GM12878 (cell line): ENCODE data around the gene BRME1. TPM values are rescaled to one million over a fixed set of nuclear protein-coding genes. Genes with fewer than 3 reads are reported as not detected.

ENCODE experiments used
- ATAC-seq: fragments of 200-7000 bp; cut with Tn5 transposase; 3 replicates; pipeline ENCODE4 v1.9.1; 2020; ENCODE audit warnings: mild to moderate bottlenecking, moderate library complexity
- BruUV-seq: library from RNA; stranded (reverse); fragments of 400-500 nt; replicated peaks from 2 replicates; lab custom pipeline; 2021; lab: Mats Ljungman, UMichigan
- CTCF ChIA-PET: fragments of 300-600 bp; sonication (Branson Sonifier 250); formaldehyde crosslinking; extraction: SDS; loops from one replicate; lab custom pipeline; 2021; ENCODE audit warnings: inconsistent platforms; lab: Yijun Ruan, JAX
- POLR2A ChIA-PET: fragments of 350-600 bp; formaldehyde crosslinking; extraction: SDS; loops from one replicate; lab custom pipeline; 2021; ENCODE audit warnings: inconsistent platforms; lab: Charles Lee
- RAD21 ChIA-PET: fragments of 300-600 bp; sonication (Branson Sonifier 250); formaldehyde crosslinking; loops from one replicate; lab custom pipeline; 2023; ENCODE audit warnings: antibody characterized with exemption; ENCODE audit not compliant: unreplicated experiment; lab: Charles Lee
- SMC1A ChIA-PET: fragments of 300-600 bp; sonication (Branson Sonifier 250); formaldehyde crosslinking; loops from one replicate; lab custom pipeline; 2023; ENCODE audit not compliant: unreplicated experiment, uncharacterized antibody; lab: Charles Lee
- DNase-seq: peaks from one replicate; pipeline ENCODE4 v3.0.0-alpha.2; 2011; ENCODE audit warnings: low read depth, low spot score
- FAIRE-seq: peaks from 3 replicates; lab custom pipeline; 2011; peaks lifted over from hg19 to GRCh38; lab: Jason Lieb, UNC
- H2AFZ ChIP-seq: 2 replicates; pipeline ENCODE4 v1.6.0; 2011; ENCODE audit warnings: low read depth, low read length, control low read depth; ENCODE audit not compliant: control insufficient read depth
- H3K27ac ChIP-seq: 2 replicates; pipeline ENCODE4 v1.5.1; 2011; ENCODE audit warnings: control low read depth; ENCODE audit not compliant: control insufficient read depth, insufficient read depth
- H3K27me3 ChIP-seq, 2 experiments: replicated peaks in 1 of 2; 2 replicates each; pipeline versions ENCODE4 v1.6.0 to v1.6.1; 2011; ENCODE audit warnings: low read length in 1 of 2; ENCODE audit not compliant: control insufficient read depth in 2 of 2, insufficient read depth in 2 of 2
- H3K36me3 ChIP-seq, 2 experiments: 2 replicates each; pipeline ENCODE4 v1.5.1; 2011; ENCODE audit warnings: low read length in 1 of 2; ENCODE audit not compliant: control insufficient read depth in 2 of 2, insufficient read depth in 2 of 2
- H3K4me1 ChIP-seq: 2 replicates; pipeline ENCODE4 v1.6.1; 2011; ENCODE audit warnings: mild to moderate bottlenecking, low read length, moderate library complexity, mixed read lengths; ENCODE audit not compliant: control insufficient read depth, insufficient read depth
- H3K4me2 ChIP-seq: 2 replicates; pipeline ENCODE4 v1.6.0; 2011; ENCODE audit warnings: control low read depth; ENCODE audit not compliant: control insufficient read depth, insufficient read depth
- H3K4me3 ChIP-seq: fragments of 200-600 bp; sonication (generic); 2 replicates; pipeline ENCODE4 v1.5.1; 2016
- H3K79me2 ChIP-seq: 2 replicates; pipeline ENCODE4 v1.6.0; 2011; ENCODE audit warnings: low read length; ENCODE audit not compliant: control insufficient read depth, insufficient read depth
- H3K9ac ChIP-seq: 2 replicates; pipeline ENCODE4 v1.8.0; 2011; ENCODE audit warnings: low read length, control low read depth, mixed read lengths; ENCODE audit not compliant: control insufficient read depth, insufficient read depth
- H3K9me3 ChIP-seq: replicated peaks from 3 replicates; pipeline ENCODE4 v1.5.1; 2011; ENCODE audit warnings: mild to moderate bottlenecking, low read length; ENCODE audit not compliant: control insufficient read depth, insufficient read depth
- H4K20me1 ChIP-seq: 2 replicates; pipeline ENCODE4 v1.6.0; 2011; ENCODE audit not compliant: control insufficient read depth, insufficient read depth
- BACH1 ChIP-seq: fragments of 450-650 bp; IDR thresholded peaks from 2 replicates; pipeline ENCODE4 v1.6.1; 2017; ENCODE audit warnings: mild to moderate bottlenecking, borderline replicate concordance
- BHLHE40 ChIP-seq, 2 experiments: fragments of 450-650 bp in 1 of 2; IDR thresholded peaks; 2 replicates each; pipeline ENCODE4 v1.6.1; 2011 to 2017; ENCODE audit warnings: low read depth in 2 of 2, borderline replicate concordance in 1 of 2, improper control_type of control experiment in 1 of 2, low read length in 1 of 2, mild to moderate bottlenecking in 1 of 2
- CHD1 ChIP-seq: IDR thresholded peaks from 2 replicates; pipeline ENCODE4 v1.6.1; 2012; ENCODE audit warnings: low read depth, low read length, improper control_type of control experiment
- CTCF ChIP-seq, 3 experiments: IDR thresholded peaks in 2 of 3; conservative IDR thresholded peaks in 1 of 3; 2 replicates each; pipeline ENCODE4 v1.5.1; 2011; ENCODE audit warnings: low read depth in 3 of 3, low read length in 3 of 3, mild to moderate bottlenecking in 3 of 3, control low read depth in 2 of 3, moderate library complexity in 2 of 3, inconsistent platforms in 1 of 3, mixed read lengths in 1 of 3; ENCODE audit not compliant: control insufficient read depth in 2 of 3, insufficient read depth in 1 of 3; ENCODE audit errors: extremely low read depth in 1 of 3
- DPF2 ChIP-seq: fragments of 450-650 bp; IDR thresholded peaks from 2 replicates; pipeline ENCODE4 v1.6.1; 2017; ENCODE audit warnings: mild to moderate bottlenecking
- IKZF2 ChIP-seq, 2 experiments: fragments of 450-650 bp; IDR thresholded peaks; 2 replicates each; pipeline ENCODE4 v1.6.1; 2017; ENCODE audit warnings: mild to moderate bottlenecking in 2 of 2, moderate library complexity in 2 of 2
- KLF5 ChIP-seq: fragments of 450-650 bp; IDR thresholded peaks from 2 replicates; pipeline ENCODE4 v1.6.1; 2014; ENCODE audit warnings: mild to moderate bottlenecking; ENCODE audit not compliant: partially characterized antibody
- MYC ChIP-seq: IDR thresholded peaks from 2 replicates; pipeline ENCODE4 v1.6.1; 2011; ENCODE audit warnings: mild to moderate bottlenecking, low read length, moderate library complexity, inconsistent platforms; ENCODE audit not compliant: insufficient read depth, insufficient replicate concordance, insufficient read length, severe bottlenecking
- NBN ChIP-seq: fragments of 450-650 bp; IDR thresholded peaks from 2 replicates; pipeline ENCODE4 v1.6.1; 2016
- NR2F1 ChIP-seq: fragments of 450-650 bp; conservative IDR thresholded peaks from 2 replicates; pipeline ENCODE4 v1.6.1; 2017; ENCODE audit warnings: mild to moderate bottlenecking
- NRF1 ChIP-seq: conservative IDR thresholded peaks from 2 replicates; pipeline ENCODE4 v1.6.1; 2011; ENCODE audit warnings: mild to moderate bottlenecking, low read depth, low read length, improper control_type of control experiment
- POU2F2 ChIP-seq: IDR thresholded peaks from 3 replicates; pipeline ENCODE4 v1.6.1; 2011; ENCODE audit warnings: low read depth, mild to moderate bottlenecking, low read length, borderline replicate concordance
- SIX5 ChIP-seq: IDR thresholded peaks from 2 replicates; pipeline ENCODE4 v1.6.1; 2011; ENCODE audit warnings: mild to moderate bottlenecking, low read depth, low read length, moderate library complexity; ENCODE audit not compliant: severe bottlenecking
- SMAD1 ChIP-seq: fragments of 450-650 bp; IDR thresholded peaks from 2 replicates; pipeline ENCODE4 v1.6.1; 2018; ENCODE audit warnings: mild to moderate bottlenecking, low read depth; ENCODE audit not compliant: partially characterized antibody
- TCF3 ChIP-seq: IDR thresholded peaks from 2 replicates; pipeline ENCODE4 v1.6.1; 2012; ENCODE audit warnings: low read depth, mild to moderate bottlenecking, low read length, borderline replicate concordance; ENCODE audit not compliant: insufficient read depth
- USF1 ChIP-seq: IDR thresholded peaks from 2 replicates; pipeline ENCODE4 v1.6.1; 2011; ENCODE audit warnings: borderline replicate concordance, low read depth, mild to moderate bottlenecking, moderate library complexity, mixed read lengths, low read length; ENCODE audit not compliant: insufficient read depth; ENCODE audit errors: extremely low read length
- USF2 ChIP-seq: IDR thresholded peaks from 2 replicates; pipeline ENCODE4 v1.6.1; 2011; ENCODE audit warnings: low read depth, low read length, improper control_type of control experiment, borderline replicate concordance
- WGBS: methylation state at CpG from one replicate; pipeline ENCODE4 v1.1.6; 2016; ENCODE audit warnings: low lambda C conversion rate; ENCODE audit not compliant: insufficient replicate concordance, insufficient coverage; ENCODE audit errors: missing lambda C conversion rate; 5-methylcytosine and 5-hydroxymethylcytosine counted together
- in situ Hi-C: fragments of 300-500 bp; cut with MboI; formaldehyde crosslinking; loops from 9 replicates; pipeline ENCODE4 v1.14.3; 2018; ENCODE audit warnings: mixed read lengths
- intact Hi-C: fragments of 100-400 bp; cut with micrococcal nuclease; formaldehyde crosslinking; loops from one replicate; pipeline ENCODE4 v1.14.2; 2022; ENCODE audit not compliant: unreplicated experiment
- polyA plus RNA-seq, 11 experiments: library from polyadenylated mRNA; depleted of rRNA in 4 of 11; unstranded in 6 of 11; stranded (reverse) in 5 of 11; fragments of >200 nt; fragmentation: Nextera tagmentation in 4 of 11; fragmentation: Illumina TruSeq in 1 of 11; extraction: Ambion mirVana in 4 of 11; extraction: Trizol in 1 of 11; gene quantifications; 1 replicate in 1 of 11; 2 replicates in 10 of 11; pipeline versions ENCODE4 v1.2.1 to v1.2.3, GENCODE V29; 2011 to 2016; ENCODE audit warnings: inconsistent platforms in 2 of 11, missing spikeins in 2 of 11, low read depth in 1 of 11
- total RNA-seq, 4 experiments: library from RNA; depleted of rRNA in 3 of 4; stranded (reverse); fragments of >200 nt in 3 of 4; fragmentation: Illumina TruSeq in 1 of 4; extraction: Trizol in 1 of 4; gene quantifications; 2 replicates each; pipeline versions ENCODE4 v1.2.1 to v1.2.3, GENCODE V29; 2013 to 2021

Gene BRME1
- total and polyA plus RNA-seq, 10 of the 15 experiments (the other 5 are each of a cell fraction or from before 2014, with no cell fraction given): 0.07 to 2.2 (median 1.1) TPM; not detected in 1

- no TSS peak for BruUV-seq
- H4K20me1 ChIP-seq: no peaks in the 10 kb centered on the region
- H3K4me1 ChIP-seq: peaks cover 55% of the 10 kb centered on the region
- POLR2A ChIA-PET: interaction anchor here (0.5 to 7.5 kb wide), 4 partner anchors 19 to 952 kb away, joined by 3 to 85 read pairs (median 6); no protein-coding TSS in a partner anchor
- H3K9me3 ChIP-seq: no peaks in the 10 kb centered on the region
- SMC1A ChIA-PET: interaction anchor here (0.7 to 4.2 kb wide), 3 partner anchors 20 to 46 kb away, joined by 3 to 37 read pairs (median 4); no protein-coding TSS in a partner anchor
- no peaks in the 10 kb centered on the region for H3K27me3 ChIP-seq
- ATAC-seq: peak; percentile 0
- H3K4me2 ChIP-seq: peak overlapping the region; percentile 99
- peak overlapping the region; percentile 96 for H3K27ac ChIP-seq
- peak overlapping the region; percentile 94 for H3K9ac ChIP-seq
- CTCF ChIA-PET: interaction anchor here (7.1 kb wide), 1 partner anchor 20 kb away, joined by 51 read pairs; no protein-coding TSS in a partner anchor
- FAIRE-seq: no peak
- in situ Hi-C loops: loop anchor here (10.0 kb wide), 1 partner anchor 688 kb away; the partner anchor contains the start of genes IER2 and STX10
- WGBS: 1% methylated on average over 20 of the region's 95 CpGs
- peaks cover 49% of the 10 kb centered on the region for H3K79me2 ChIP-seq
- H3K4me3 ChIP-seq: peak overlapping the region; percentile 92
- H2AFZ ChIP-seq: peak overlapping the region; percentile 73
- no peaks in the 10 kb centered on the region for H3K36me3 ChIP-seq
- DNase-seq: no peak
- intact Hi-C loops: loop anchor here (10.0 kb wide), 1 partner anchor 688 kb away; the partner anchor contains the start of genes IER2 and STX10
- RAD21 ChIA-PET: interaction anchor here (1.2 to 4.9 kb wide), 2 partner anchors 20 to 38 kb away, joined by 3 to 68 read pairs; no protein-coding TSS in a partner anchor
- TF ChIP-seq USF2: peak; percentile 43
- peak in 1 of 2 experiments; percentile 67; a peak in 2 of 4 replicates for TF ChIP-seq BHLHE40 (IDR thresholded peaks at IDR 0.05; ENCODE audit: borderline replicate concordance in 1 of 2, low read depth in 2 of 2, low read length in 1 of 2)
- peak; percentile 49; the same call in 1 of the 2 replicates for TF ChIP-seq NR2F1
- no peak for TF ChIP-seq NRF1
- TF ChIP-seq NBN: no peak
- no peak for TF ChIP-seq KLF5
- TF ChIP-seq SIX5: no peak
- peak; percentile 15 for TF ChIP-seq USF1
- TF ChIP-seq SMAD1: no peak
- TF ChIP-seq CTCF (IDR thresholded peaks at IDR 0.05 in 2 of 3, conservative IDR thresholded peaks at IDR 0.05 in 1 of 3; ENCODE audit: control insufficient read depth in 2 of 3, extremely low read depth in 1 of 3, insufficient read depth in 1 of 3, low read depth in 3 of 3, low read length in 3 of 3): peak in 2 of 3 experiments; percentile 11 to 21; a peak in 1 of 6 replicates
- peak; percentile 77; the same call in 2 of the 3 replicates for TF ChIP-seq POU2F2
- TF ChIP-seq MYC: no peak
- TF ChIP-seq IKZF2 (IDR thresholded peaks at IDR 0.05): peak; percentile 8 to 47; a peak in 1 of 4 replicates
- TF ChIP-seq CHD1: peak; percentile 76; the same call in 1 of the 2 replicates
- peak; percentile 61; the same call in 1 of the 2 replicates for TF ChIP-seq TCF3
- peak; percentile 80 for TF ChIP-seq DPF2
- TF ChIP-seq BACH1: peak; percentile 92; the same call in 1 of the 2 replicates
Observed at GRCh38 chr19:13842291-13843103, 63.4 kb downstream of the BRME1 start.
